ENCODE data around the gene LDLRAD4.
"Not testable (repeated sequence)": the region's sequence is repeated elsewhere in the genome, so short reads cannot be mapped to it uniquely, and the experiment has no call there.

LDLRAD4 gene

GRCh38 chr18:13661051-13661778 lies 442.7 kb downstream of the LDLRAD4 start:
- Histone ChIP-seq H3K27me3 (ENCODE audit: insufficient read depth, low read depth, severe bottlenecking) (no peaks in the 10 kb centered on the region), H3K36me3 (peaks cover 8% of the 10 kb centered on the region), H3K27ac (no peak overlapping the region), H3K4me3 (ENCODE audit: low read depth, low read length) (no peak overlapping the region), H3K9me3 (ENCODE audit: severe bottlenecking) (no peaks in the 10 kb centered on the region)
- DNase-seq = no peak
- TF ChIP-seq, protein P1, sequence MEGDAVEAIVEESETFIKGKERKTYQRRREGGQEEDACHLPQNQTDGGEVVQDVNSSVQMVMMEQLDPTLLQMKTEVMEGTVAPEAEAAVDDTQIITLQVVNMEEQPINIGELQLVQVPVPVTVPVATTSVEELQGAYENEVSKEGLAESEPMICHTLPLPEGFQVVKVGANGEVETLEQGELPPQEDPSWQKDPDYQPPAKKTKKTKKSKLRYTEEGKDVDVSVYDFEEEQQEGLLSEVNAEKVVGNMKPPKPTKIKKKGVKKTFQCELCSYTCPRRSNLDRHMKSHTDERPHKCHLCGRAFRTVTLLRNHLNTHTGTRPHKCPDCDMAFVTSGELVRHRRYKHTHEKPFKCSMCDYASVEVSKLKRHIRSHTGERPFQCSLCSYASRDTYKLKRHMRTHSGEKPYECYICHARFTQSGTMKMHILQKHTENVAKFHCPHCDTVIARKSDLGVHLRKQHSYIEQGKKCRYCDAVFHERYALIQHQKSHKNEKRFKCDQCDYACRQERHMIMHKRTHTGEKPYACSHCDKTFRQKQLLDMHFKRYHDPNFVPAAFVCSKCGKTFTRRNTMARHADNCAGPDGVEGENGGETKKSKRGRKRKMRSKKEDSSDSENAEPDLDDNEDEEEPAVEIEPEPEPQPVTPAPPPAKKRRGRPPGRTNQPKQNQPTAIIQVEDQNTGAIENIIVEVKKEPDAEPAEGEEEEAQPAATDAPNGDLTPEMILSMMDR (IDR thresholded peaks at IDR 0.05; ENCODE audit: low read depth, low read length) = no peak

GRCh38 chr18:13661779-13662256 lies 443.3 kb downstream of the LDLRAD4 start:
- H3K36me3 ChIP-seq = peaks cover 11% of the 10 kb centered on the region
- H3K9me3 ChIP-seq (ENCODE audit: severe bottlenecking) = no peaks in the 10 kb centered on the region
- TF ChIP-seq, protein P1 (IDR thresholded peaks at IDR 0.05; ENCODE audit: low read depth, low read length) = no peak
- no peak overlapping the region for H3K27ac ChIP-seq
- no peak for DNase-seq
- no peak overlapping the region for H3K4me3 ChIP-seq (ENCODE audit: low read depth, low read length)
- no peaks in the 10 kb centered on the region for H3K27me3 ChIP-seq (ENCODE audit: insufficient read depth, low read depth, severe bottlenecking)

GRCh38 chr18:13672657-13673056 lies 454.1 kb downstream of the LDLRAD4 start:
- Histone ChIP-seq H3K36me3 (peaks cover 2% of the 10 kb centered on the region; the same call in 1 of the 2 replicates), H3K27me3 (ENCODE audit: insufficient read depth, low read depth, severe bottlenecking) (no peaks in the 10 kb centered on the region), H3K27ac (no peak overlapping the region), H3K9me3 (ENCODE audit: severe bottlenecking) (no peaks in the 10 kb centered on the region), H3K4me3 (ENCODE audit: low read depth, low read length) (no peak overlapping the region)
- TF ChIP-seq, protein P1 (IDR thresholded peaks at IDR 0.05; ENCODE audit: low read depth, low read length) = no peak
- no peak for DNase-seq

DNA sequence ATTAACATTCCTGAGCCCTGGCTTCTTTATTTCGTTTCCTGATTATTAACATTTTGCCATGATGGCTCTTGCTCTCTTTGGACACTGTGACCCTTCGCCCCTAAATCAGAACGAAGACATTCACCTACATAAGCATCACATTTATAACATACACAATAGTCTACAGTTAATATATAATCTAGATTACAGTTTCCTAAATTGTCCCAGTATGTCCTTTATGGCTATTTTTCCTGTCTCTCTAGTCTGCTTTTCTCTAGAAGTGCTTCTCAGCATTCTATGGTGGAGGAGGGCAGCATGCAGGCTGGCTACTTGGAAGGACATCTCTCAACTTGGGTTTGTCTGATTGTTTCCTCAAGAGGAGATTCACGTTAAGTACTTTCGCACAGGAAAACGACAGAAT lies 457.9 kb downstream of the LDLRAD4 start:
- H3K4me3 ChIP-seq (ENCODE audit: low read depth, low read length) = no peak overlapping the region
- TF ChIP-seq, protein P1 (IDR thresholded peaks at IDR 0.05; ENCODE audit: low read depth, low read length) = no peak
- no peaks in the 10 kb centered on the region for H3K9me3 ChIP-seq (ENCODE audit: severe bottlenecking)
- no peaks in the 10 kb centered on the region for H3K27me3 ChIP-seq (ENCODE audit: insufficient read depth, low read depth, severe bottlenecking)
- no peak overlapping the region for H3K27ac ChIP-seq
- H3K36me3 ChIP-seq = 0 out of 2 replicates have a peak, but pooled peaks cover under 1% of the 10 kb centered on the region
- DNase-seq = no peak

DNA sequence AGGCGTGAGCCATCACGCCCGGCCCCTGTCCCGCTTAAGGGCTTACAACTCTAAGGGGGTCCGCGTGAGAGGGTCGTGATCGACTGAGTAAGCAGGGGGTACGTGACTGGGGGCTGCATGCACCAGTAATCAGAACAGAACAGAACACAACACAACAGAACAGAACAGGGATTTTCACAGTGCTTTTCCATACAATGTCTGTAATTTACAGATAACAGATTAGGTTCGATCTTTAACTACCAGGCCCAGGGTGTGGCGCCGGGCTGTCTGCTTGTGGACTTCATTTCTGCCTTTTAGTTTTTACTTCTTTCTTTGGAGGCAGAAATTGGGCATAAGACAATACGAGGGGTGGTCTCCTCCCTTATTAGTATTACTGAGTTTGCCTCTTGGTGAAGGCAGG lies 458.8 kb downstream of the LDLRAD4 start:
- H3K4me3 ChIP-seq (ENCODE audit: low read depth, low read length); H3K27ac ChIP-seq; H3K36me3 ChIP-seq; H3K9me3 ChIP-seq (ENCODE audit: severe bottlenecking); H3K27me3 ChIP-seq (ENCODE audit: insufficient read depth, low read depth, severe bottlenecking); DNase-seq: not testable (repeated sequence)

- Histone ChIP-seq H3K27ac (no peak overlapping the region), H3K36me3 (0 out of 2 replicates have a peak, but pooled peaks cover 3% of the 10 kb centered on the region), H3K9me3 (ENCODE audit: severe bottlenecking) (no peaks in the 10 kb centered on the region), H3K4me3 (ENCODE audit: low read depth, low read length) (no peak overlapping the region), H3K27me3 (ENCODE audit: insufficient read depth, low read depth, severe bottlenecking) (no peaks in the 10 kb centered on the region)
- DNase-seq = peak; percentile 37
- TF ChIP-seq, protein P1 (IDR thresholded peaks at IDR 0.05; ENCODE audit: low read depth, low read length) = peak; percentile 53
Observed at GRCh38 chr18:13680612-13681011, 462.1 kb downstream of the LDLRAD4 start.

All from WERI-Rb-1 (cell line).